Measurements from ENCODE around the gene TMEM222. TPM values are rescaled to one million over a fixed set of nuclear protein-coding genes. Genes with fewer than 3 reads are reported as not detected.
"Not testable (repeated sequence)": the region's sequence is repeated elsewhere in the genome, so short reads cannot be mapped to it uniquely, and the experiment has no call there.

Gene TMEM222
- total RNA-seq (2014; rRNA removed; shearing (Covaris generic)) = 47.4 and 47.8 TPM in 2 replicates

GRCh38 chr1:27321813-27322568 lies at the start of gene TMEM222:
Gene TMEM222, plus strand, starts transcription at chr1:27322163. Its CDS starts 35 bp downstream, at chr1:27322198.
- DNase-seq (ENCODE audit: low read depth) = peak; percentile 96

GRCh38 chr1:27274204-27274603 lies 47.8 kb upstream of the TMEM222 start:
- DNase-seq (ENCODE audit: low read depth) = no peak

- no peak for DNase-seq (ENCODE audit: low read depth)
Observed at GRCh38 chr1:27275696-27276095, 46.3 kb upstream of the TMEM222 start.

- peak; percentile 69 for DNase-seq (ENCODE audit: low read depth)
Observed at GRCh38 chr1:27284425-27285273, 37.3 kb upstream of the TMEM222 start.

GRCh38 chr1:27285274-27285660 lies 36.7 kb upstream of the TMEM222 start:
- DNase-seq (ENCODE audit: low read depth) = no peak

GRCh38 chr1:27285821-27286220 lies 36.1 kb upstream of the TMEM222 start:
- DNase-seq (ENCODE audit: low read depth) = not testable (repeated sequence)

- DNase-seq (ENCODE audit: low read depth) = not testable (repeated sequence)
Observed at GRCh38 chr1:27289125-27289524, 32.8 kb upstream of the TMEM222 start.

- no peak for DNase-seq (ENCODE audit: low read depth)
Observed at GRCh38 chr1:27290581-27290980, 31.4 kb upstream of the TMEM222 start.

- peak; percentile 63 for DNase-seq (ENCODE audit: low read depth)
Observed at GRCh38 chr1:27292106-27292505, 29.9 kb upstream of the TMEM222 start.

- DNase-seq (ENCODE audit: low read depth) = no peak
Observed at GRCh38 chr1:27293915-27294314, 28.0 kb upstream of the TMEM222 start.

GRCh38 chr1:27296773-27297291 lies 25.1 kb upstream of the TMEM222 start:
- DNase-seq (ENCODE audit: low read depth) = peak; percentile 55

GRCh38 chr1:27297903-27298302 lies 24.1 kb upstream of the TMEM222 start:
- no peak for DNase-seq (ENCODE audit: low read depth)

GRCh38 chr1:27298632-27299384 lies 23.2 kb upstream of the TMEM222 start:
- DNase-seq (ENCODE audit: low read depth) = no peak

- DNase-seq (ENCODE audit: low read depth) = peak; percentile 97
Observed at GRCh38 chr1:27299385-27300271, 22.3 kb upstream of the TMEM222 start.

- DNase-seq (ENCODE audit: low read depth) = peak; percentile 83
Observed at GRCh38 chr1:27300341-27301051, 21.5 kb upstream of the TMEM222 start.

GRCh38 chr1:27301052-27301422 lies 20.9 kb upstream of the TMEM222 start:
- no peak for DNase-seq (ENCODE audit: low read depth)

- DNase-seq (ENCODE audit: low read depth) = no peak
Observed at GRCh38 chr1:27301582-27302199, 20.3 kb upstream of the TMEM222 start.

- DNase-seq (ENCODE audit: low read depth) = no peak
Observed at GRCh38 chr1:27302612-27303011, 19.4 kb upstream of the TMEM222 start.

- DNase-seq (ENCODE audit: low read depth) = no peak
Observed at GRCh38 chr1:27303509-27303908, 18.5 kb upstream of the TMEM222 start.

- DNase-seq (ENCODE audit: low read depth) = no peak
Observed at GRCh38 chr1:27306071-27306470, 15.9 kb upstream of the TMEM222 start.

All from RPMI7951 (cell line).